Epithelial cell of proximal tubule (primary cell): Measurements from ENCODE around the gene GPC5. TPM values are rescaled to one million over a fixed set of nuclear protein-coding genes. Genes with fewer than 3 reads are reported as not detected.

Source experiments
- DNase-seq: peaks from one replicate; pipeline ENCODE4 v3.0.0-alpha.2; 2011; ENCODE audit warnings: low read depth
- H3K4me3 ChIP-seq: 2 replicates; pipeline ENCODE4 v1.5.1; 2011; ENCODE audit warnings: low read depth, mild to moderate bottlenecking, low read length
- total RNA-seq: library from RNA; depleted of rRNA; stranded (reverse); fragments of >200 nt; gene quantifications from 2 replicates; pipeline ENCODE4 v1.2.3, GENCODE V29; 2015
- TF ChIP-seq, protein P1 (sequence below): conservative IDR thresholded peaks from 2 replicates; pipeline ENCODE4 v1.5.1; 2012; ENCODE audit warnings: low read depth, mild to moderate bottlenecking, low read length

Gene GPC5
- total RNA-seq, 1 donor from 2014 or later, result not detected

DNA sequence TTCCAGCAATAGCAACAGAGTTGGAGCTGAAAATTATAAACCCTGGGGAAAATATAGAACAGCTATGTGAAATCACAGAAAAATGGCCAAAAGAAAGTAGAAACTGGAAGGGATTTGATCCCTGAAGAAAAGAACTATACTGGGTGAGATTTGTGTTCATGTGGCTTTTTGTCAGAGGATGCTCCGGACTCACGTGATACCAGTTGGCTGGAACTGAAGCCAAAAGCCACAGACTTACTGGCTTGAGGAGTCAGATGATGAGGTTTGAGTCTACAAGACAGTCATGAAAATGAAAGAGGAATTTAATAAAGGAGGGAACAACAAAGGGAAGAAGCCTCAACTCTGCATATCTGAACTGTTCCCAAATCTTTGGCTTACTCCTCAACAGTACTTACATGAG, 427.1 kb downstream of the GPC5 start:
- TF ChIP-seq, protein P1, sequence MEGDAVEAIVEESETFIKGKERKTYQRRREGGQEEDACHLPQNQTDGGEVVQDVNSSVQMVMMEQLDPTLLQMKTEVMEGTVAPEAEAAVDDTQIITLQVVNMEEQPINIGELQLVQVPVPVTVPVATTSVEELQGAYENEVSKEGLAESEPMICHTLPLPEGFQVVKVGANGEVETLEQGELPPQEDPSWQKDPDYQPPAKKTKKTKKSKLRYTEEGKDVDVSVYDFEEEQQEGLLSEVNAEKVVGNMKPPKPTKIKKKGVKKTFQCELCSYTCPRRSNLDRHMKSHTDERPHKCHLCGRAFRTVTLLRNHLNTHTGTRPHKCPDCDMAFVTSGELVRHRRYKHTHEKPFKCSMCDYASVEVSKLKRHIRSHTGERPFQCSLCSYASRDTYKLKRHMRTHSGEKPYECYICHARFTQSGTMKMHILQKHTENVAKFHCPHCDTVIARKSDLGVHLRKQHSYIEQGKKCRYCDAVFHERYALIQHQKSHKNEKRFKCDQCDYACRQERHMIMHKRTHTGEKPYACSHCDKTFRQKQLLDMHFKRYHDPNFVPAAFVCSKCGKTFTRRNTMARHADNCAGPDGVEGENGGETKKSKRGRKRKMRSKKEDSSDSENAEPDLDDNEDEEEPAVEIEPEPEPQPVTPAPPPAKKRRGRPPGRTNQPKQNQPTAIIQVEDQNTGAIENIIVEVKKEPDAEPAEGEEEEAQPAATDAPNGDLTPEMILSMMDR, result no peak
- H3K4me3 ChIP-seq, result no peak overlapping the region
- no peak for DNase-seq

GRCh38 chr13:91836553-91836952, 438.1 kb downstream of the GPC5 start:
- TF ChIP-seq, protein P1, result no peak
- no peak for DNase-seq

DNA sequence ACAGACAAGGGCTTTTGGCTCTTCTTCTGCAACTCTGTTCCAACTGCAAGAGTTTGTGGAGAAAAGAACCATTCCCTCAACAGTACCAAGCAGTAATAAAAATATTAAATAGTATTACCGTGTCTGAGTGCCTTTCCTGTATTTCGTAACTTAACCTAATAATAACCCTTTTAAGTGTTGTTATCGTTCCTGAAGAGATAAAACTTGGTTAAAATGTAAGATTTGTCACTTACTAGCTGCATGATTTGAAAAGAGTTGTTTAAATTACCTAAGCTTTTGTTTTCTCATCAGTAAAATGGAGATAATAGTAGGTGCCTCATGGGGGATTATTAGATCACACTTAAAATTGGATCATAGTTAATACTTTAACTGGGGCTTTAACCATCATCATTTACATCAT, 447.2 kb downstream of the GPC5 start:
- TF ChIP-seq, protein P1, result no peak
- DNase-seq, result no peak
- H3K4me3 ChIP-seq, result no peak overlapping the region

More at GRCh38 chr13:91836553-91836952, 438.1 kb downstream of the GPC5 start:
- H3K4me3 ChIP-seq, result no peak overlapping the region

DNA sequence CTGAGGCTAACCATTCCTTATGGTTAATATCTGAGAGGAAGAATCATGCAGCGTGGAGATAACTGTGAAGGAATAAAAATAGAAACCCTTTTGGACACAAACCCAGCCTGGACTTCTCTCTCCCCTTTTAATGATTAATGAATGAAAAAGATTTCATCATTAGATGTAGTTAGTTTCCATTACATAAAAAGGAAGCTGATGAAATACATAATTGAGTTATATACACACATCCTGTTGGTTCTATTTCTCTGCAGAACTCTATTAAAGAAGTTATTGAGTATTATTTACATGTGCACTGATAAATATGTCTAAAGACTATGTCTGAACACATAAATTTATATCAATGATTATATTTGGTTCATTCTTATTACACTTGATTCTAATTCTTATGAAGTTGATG, 465.3 kb downstream of the GPC5 start:
- TF ChIP-seq, protein P1, result no peak
- H3K4me3 ChIP-seq, result no peak overlapping the region
- no peak for DNase-seq

GRCh38 chr13:91868351-91868750, 469.9 kb downstream of the GPC5 start:
- TF ChIP-seq, protein P1, result no peak
- DNase-seq, result no peak
- H3K4me3 ChIP-seq, result no peak overlapping the region

- H3K4me3 ChIP-seq, result no peak overlapping the region
- TF ChIP-seq, protein P1, result no peak
- no peak for DNase-seq
These were observed 480.1 kb downstream of the GPC5 start for GRCh38 chr13:91878491-91878890.

DNA sequence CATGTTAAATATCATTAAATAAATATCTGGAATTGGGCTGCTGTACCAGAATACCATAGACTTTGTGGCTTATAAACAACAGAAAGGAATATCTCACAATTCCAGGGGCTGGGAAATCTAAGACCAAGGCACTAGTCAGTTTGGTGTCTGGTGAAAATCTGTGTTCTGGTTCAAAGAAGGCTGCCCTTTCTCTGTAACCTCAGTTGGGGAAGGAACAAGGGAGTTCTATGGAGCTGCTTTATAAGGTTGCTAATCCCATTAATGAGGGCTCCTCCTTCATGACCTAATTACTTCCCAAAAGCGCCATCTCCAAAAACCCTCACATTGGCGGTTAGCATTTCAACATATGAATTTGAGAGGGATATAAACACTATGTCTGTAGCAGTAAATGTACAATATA, 480.9 kb downstream of the GPC5 start:
- H3K4me3 ChIP-seq, result no peak overlapping the region
- TF ChIP-seq, protein P1, result no peak
- DNase-seq, result no peak
